ENCODE results near the gene CATSPERE. TPM values are rescaled to one million over a fixed set of nuclear protein-coding genes. Genes with fewer than 3 reads are reported as not detected.
A peak's percentile ranks its signal among the peaks of the same experiment; 100 is the strongest.

CATSPERE gene
- total and polyA plus RNA-seq, 2 donors: 0.76 to 1.3 TPM

DNA sequence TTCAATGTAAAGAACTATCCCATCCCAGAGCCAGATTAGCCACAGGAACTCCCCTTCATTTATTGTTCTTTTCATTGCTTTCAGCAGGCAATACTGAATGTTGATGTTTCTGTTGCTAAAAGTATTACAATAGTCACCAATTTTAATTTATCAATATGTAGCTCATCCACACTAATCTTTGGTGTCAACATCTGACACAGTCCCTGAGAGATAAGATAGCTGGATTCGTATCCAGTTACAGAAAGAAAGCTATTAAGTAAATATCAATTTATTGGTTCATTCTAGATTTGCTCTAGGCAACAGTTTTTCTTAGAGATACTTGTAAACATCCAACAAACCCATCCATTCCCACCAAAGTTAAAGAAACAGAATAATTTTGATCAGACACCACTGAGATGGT is 14.0 kb upstream of the CATSPERE start:
- no peaks in the 10 kb centered on the region for H3K27me3 ChIP-seq (ENCODE audit: control insufficient read depth in 2 of 2, insufficient read depth in 1 of 2, low read length in 1 of 2)
- H3K4me1 ChIP-seq (ENCODE audit: control insufficient read depth in 2 of 2, insufficient read depth in 2 of 2, low read length in 2 of 2): peaks cover 5 to 7% of the 10 kb centered on the region in 2 donors
- no peak overlapping the region for H3K4me3 ChIP-seq (ENCODE audit: low read length in 2 of 2)
- 100% methylated on average over 1 of the region's 1 CpG for WGBS
- DNase-seq (ENCODE audit: low read depth in 6 of 9, low spot score in 9 of 9): no peak
- peaks cover 4 to 12% of the 10 kb centered on the region in 2 donors for H3K36me3 ChIP-seq (ENCODE audit: control insufficient read depth in 2 of 2, insufficient read depth in 2 of 2, low read length in 1 of 2)
- no peaks in the 10 kb centered on the region for H3K9me3 ChIP-seq (ENCODE audit: control insufficient read depth in 2 of 2, insufficient read depth in 1 of 2, low read length in 1 of 2)
- no peak overlapping the region for H3K27ac ChIP-seq (ENCODE audit: low read depth in 1 of 2, low read length in 1 of 2)

- Histone ChIP-seq H3K27ac (ENCODE audit: low read depth in 1 of 2, low read length in 1 of 2) (no peak overlapping the region), H3K9me3 (ENCODE audit: control insufficient read depth in 2 of 2, insufficient read depth in 1 of 2, low read length in 1 of 2) (no peaks in the 10 kb centered on the region), H3K36me3 (ENCODE audit: control insufficient read depth in 2 of 2, insufficient read depth in 2 of 2, low read length in 1 of 2) (peaks cover 4 to 9% of the 10 kb centered on the region in 2 donors), H3K27me3 (ENCODE audit: control insufficient read depth in 2 of 2, insufficient read depth in 1 of 2, low read length in 1 of 2) (no peaks in the 10 kb centered on the region), H3K4me1 (ENCODE audit: control insufficient read depth in 2 of 2, insufficient read depth in 2 of 2, low read length in 2 of 2) (peaks cover 7 to 8% of the 10 kb centered on the region in 2 donors), H3K4me3 (ENCODE audit: low read length in 2 of 2) (no peak overlapping the region)
- no peak for DNase-seq (ENCODE audit: low read depth in 6 of 9, low spot score in 9 of 9)
- WGBS: 98% methylated on average over 2 of the region's 2 CpGs
Measured at GRCh38 chr1:244447552-244447951, 13.5 kb upstream of the CATSPERE start.

- Histone ChIP-seq H3K4me3 (ENCODE audit: low read length in 2 of 2) (no peak overlapping the region), H3K27ac (ENCODE audit: low read depth in 1 of 2, low read length in 1 of 2) (no peak overlapping the region), H3K9me3 (ENCODE audit: control insufficient read depth in 2 of 2, insufficient read depth in 1 of 2, low read length in 1 of 2) (no peaks in the 10 kb centered on the region), H3K27me3 (ENCODE audit: control insufficient read depth in 2 of 2, insufficient read depth in 1 of 2, low read length in 1 of 2) (no peaks in the 10 kb centered on the region), H3K4me1 (ENCODE audit: control insufficient read depth in 2 of 2, insufficient read depth in 2 of 2, low read length in 2 of 2) (peaks cover 7 to 8% of the 10 kb centered on the region in 2 donors), H3K36me3 (ENCODE audit: control insufficient read depth in 2 of 2, insufficient read depth in 2 of 2, low read length in 1 of 2) (peaks cover 4 to 9% of the 10 kb centered on the region in 2 donors)
- 98% methylated on average over 5 of the region's 5 CpGs for WGBS
- no peak for DNase-seq (ENCODE audit: low read depth in 6 of 9, low spot score in 9 of 9)
Measured at GRCh38 chr1:244448279-244449036, 12.6 kb upstream of the CATSPERE start.

DNA sequence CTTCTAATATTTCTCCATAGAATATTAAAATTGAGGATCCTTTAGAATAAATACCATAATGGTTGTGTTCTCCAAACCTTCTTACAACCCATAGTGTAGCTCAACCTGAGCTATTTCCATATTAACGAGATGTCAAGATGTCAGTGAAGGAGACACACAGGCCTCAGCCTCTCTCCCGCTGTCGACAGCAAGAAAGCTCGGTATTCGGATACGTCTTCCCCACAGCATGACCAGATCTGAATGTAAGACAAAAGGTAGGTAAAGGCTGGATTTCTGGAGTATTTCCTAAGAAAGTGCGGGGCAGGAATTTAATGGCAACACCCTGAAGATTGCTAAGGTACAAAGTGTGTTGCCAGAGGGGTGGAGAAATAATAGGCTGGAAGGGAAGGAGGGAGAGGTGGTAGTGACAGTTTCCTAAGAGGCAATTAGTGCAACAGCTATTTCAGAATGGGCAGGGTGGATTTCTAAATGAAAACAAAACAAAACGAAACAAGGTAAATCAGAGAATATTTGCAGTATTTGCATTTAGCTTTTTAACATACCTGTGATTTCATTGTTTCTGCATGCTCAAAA is 11.1 kb upstream of the CATSPERE start:
- DNase-seq (ENCODE audit: low read depth in 6 of 9, low spot score in 9 of 9): no peak
- Histone ChIP-seq H3K27ac (ENCODE audit: low read depth in 1 of 2, low read length in 1 of 2) (peak overlapping the region in 1 of 2 donors; percentile 95), H3K36me3 (ENCODE audit: control insufficient read depth in 2 of 2, insufficient read depth in 2 of 2, low read length in 1 of 2) (peaks cover 0 to 6% of the 10 kb centered on the region in 2 donors), H3K27me3 (ENCODE audit: control insufficient read depth in 2 of 2, insufficient read depth in 1 of 2, low read length in 1 of 2) (no peaks in the 10 kb centered on the region), H3K4me1 (ENCODE audit: control insufficient read depth in 2 of 2, insufficient read depth in 2 of 2, low read length in 2 of 2) (peaks cover 7 to 8% of the 10 kb centered on the region in 2 donors), H3K4me3 (ENCODE audit: low read length in 2 of 2) (peak overlapping the region; percentile 3 to 92), H3K9me3 (ENCODE audit: control insufficient read depth in 2 of 2, insufficient read depth in 1 of 2, low read length in 1 of 2) (no peaks in the 10 kb centered on the region)
- 95% methylated on average over 8 of the region's 8 CpGs for WGBS

GRCh38 chr1:244450597-244451538 is 10.2 kb upstream of the CATSPERE start:
- DNase-seq (ENCODE audit: low read depth in 6 of 9, low spot score in 9 of 9): peak; percentile 39 to 81 (median 51)
- H3K4me3 ChIP-seq (ENCODE audit: low read length in 2 of 2): peak overlapping the region; percentile 75 to 92
- no peaks in the 10 kb centered on the region for H3K27me3 ChIP-seq (ENCODE audit: control insufficient read depth in 2 of 2, insufficient read depth in 1 of 2, low read length in 1 of 2)
- peaks cover 0 to 6% of the 10 kb centered on the region in 2 donors for H3K36me3 ChIP-seq (ENCODE audit: control insufficient read depth in 2 of 2, insufficient read depth in 2 of 2, low read length in 1 of 2)
- H3K27ac ChIP-seq (ENCODE audit: low read depth in 1 of 2, low read length in 1 of 2): peak overlapping the region; percentile 95 to 96
- H3K9me3 ChIP-seq (ENCODE audit: control insufficient read depth in 2 of 2, insufficient read depth in 1 of 2, low read length in 1 of 2): no peaks in the 10 kb centered on the region
- H3K4me1 ChIP-seq (ENCODE audit: control insufficient read depth in 2 of 2, insufficient read depth in 2 of 2, low read length in 2 of 2): peaks cover 7 to 8% of the 10 kb centered on the region in 2 donors
- under 1% methylated on average over 41 of the region's 41 CpGs for WGBS

- peak within 1 kb of the TSS; percentile 95 to 96 for H3K27ac ChIP-seq (ENCODE audit: low read depth in 1 of 2, low read length in 1 of 2)
- H3K36me3 ChIP-seq (ENCODE audit: control insufficient read depth in 2 of 2, insufficient read depth in 2 of 2, low read length in 1 of 2): peaks cover 0 to 6% of the 10 kb centered on the region in 2 donors
- WGBS: under 1% methylated on average over 45 of the region's 45 CpGs
- H3K4me1 ChIP-seq (ENCODE audit: control insufficient read depth in 2 of 2, insufficient read depth in 2 of 2, low read length in 2 of 2): peaks cover 7 to 8% of the 10 kb centered on the region in 2 donors
- H3K27me3 ChIP-seq (ENCODE audit: control insufficient read depth in 2 of 2, insufficient read depth in 1 of 2, low read length in 1 of 2): no peaks in the 10 kb centered on the region
- peak in 2 of 9 donors; percentile 16 to 19 for DNase-seq (ENCODE audit: low read depth in 6 of 9, low spot score in 9 of 9)
- H3K4me3 ChIP-seq (ENCODE audit: low read length in 2 of 2): peak within 1 kb of the TSS; percentile 75 to 92
- H3K9me3 ChIP-seq (ENCODE audit: control insufficient read depth in 2 of 2, insufficient read depth in 1 of 2, low read length in 1 of 2): no peaks in the 10 kb centered on the region
Measured at GRCh38 chr1:244451539-244451950, 9.5 kb upstream of the CATSPERE start, which contains the start of gene ADSS2. TSS of gene ADSS2 (minus strand) at chr1:244451909. CDS start at chr1:244451817, 92 bp downstream.

GRCh38 chr1:244451951-244452795 is 8.9 kb upstream of the CATSPERE start:
- 7% methylated on average over 47 of the region's 47 CpGs for WGBS
- H3K27me3 ChIP-seq (ENCODE audit: control insufficient read depth in 2 of 2, insufficient read depth in 1 of 2, low read length in 1 of 2): no peaks in the 10 kb centered on the region
- H3K36me3 ChIP-seq (ENCODE audit: control insufficient read depth in 2 of 2, insufficient read depth in 2 of 2, low read length in 1 of 2): peaks cover 0 to 6% of the 10 kb centered on the region in 2 donors
- peak overlapping the region; percentile 95 to 96 for H3K27ac ChIP-seq (ENCODE audit: low read depth in 1 of 2, low read length in 1 of 2)
- peak; percentile 99 to 100 (median 100) for DNase-seq (ENCODE audit: low read depth in 6 of 9, low spot score in 9 of 9)
- H3K4me1 ChIP-seq (ENCODE audit: control insufficient read depth in 2 of 2, insufficient read depth in 2 of 2, low read length in 2 of 2): peaks cover 7 to 8% of the 10 kb centered on the region in 2 donors
- H3K9me3 ChIP-seq (ENCODE audit: control insufficient read depth in 2 of 2, insufficient read depth in 1 of 2, low read length in 1 of 2): no peaks in the 10 kb centered on the region
- peak overlapping the region; percentile 75 to 92 for H3K4me3 ChIP-seq (ENCODE audit: low read length in 2 of 2)

- Histone ChIP-seq H3K27me3 (ENCODE audit: control insufficient read depth in 2 of 2, insufficient read depth in 1 of 2, low read length in 1 of 2) (no peaks in the 10 kb centered on the region), H3K4me1 (ENCODE audit: control insufficient read depth in 2 of 2, insufficient read depth in 2 of 2, low read length in 2 of 2) (peaks cover 7 to 8% of the 10 kb centered on the region in 2 donors), H3K27ac (ENCODE audit: low read depth in 1 of 2, low read length in 1 of 2) (no peak overlapping the region), H3K4me3 (ENCODE audit: low read length in 2 of 2) (no peak overlapping the region), H3K9me3 (ENCODE audit: control insufficient read depth in 2 of 2, insufficient read depth in 1 of 2, low read length in 1 of 2) (no peaks in the 10 kb centered on the region), H3K36me3 (ENCODE audit: control insufficient read depth in 2 of 2, insufficient read depth in 2 of 2, low read length in 1 of 2) (no peaks in the 10 kb centered on the region)
- 94% methylated on average over 6 of the region's 6 CpGs for WGBS
- no peak for DNase-seq (ENCODE audit: low read depth in 6 of 9, low spot score in 9 of 9)
Measured at GRCh38 chr1:244454412-244454811, 6.7 kb upstream of the CATSPERE start.
